DOHH2 (cell line): Measurements from ENCODE around the gene FOSL1.

Experiments used
- CTCF ChIP-seq: fragments of 200-600 bp; sonication (generic); IDR thresholded peaks from one replicate; pipeline ENCODE4 v1.5.1; 2014; ENCODE audit warnings: antibody characterized with exemption, mild to moderate bottlenecking, low read depth, low read length; ENCODE audit not compliant: poor library complexity, severe bottlenecking
- EZH2phosphoT487 ChIP-seq: fragments of 200-600 bp; sonication (generic); IDR thresholded peaks from 2 replicates; pipeline ENCODE4 v1.6.1; 2017; ENCODE audit warnings: borderline replicate concordance, mild to moderate bottlenecking, antibody characterized with exemption, low read length, moderate library complexity, mixed read lengths

GRCh38 chr11:65886826-65887722 is 13.1 kb downstream of the FOSL1 start:
- TF ChIP-seq CTCF (no peak), EZH2phosphoT487 (no peak)
